Adrenal gland (tissue), 12 donors: ENCODE results near the gene SYT1. TPM values are rescaled to one million over a fixed set of nuclear protein-coding genes. Genes with fewer than 3 reads are reported as not detected.

Experiments
- DNase-seq, 7 donors: peaks; one replicate each; pipeline ENCODE4 v3.0.0-alpha.2; 2019 to 2020
- H3K27ac ChIP-seq, 5 donors: fragments of 200-600 bp; sonication (generic) in 4 of 5; 1 replicate in 3 of 5; 2 replicates in 2 of 5; pipeline versions ENCODE4 v1.5.1 to v1.8.0; 2016 to 2020; ENCODE audit warnings: mild to moderate bottlenecking in 1 of 5
- H3K27me3 ChIP-seq: fragments of 200-600 bp; 2 replicates; pipeline ENCODE4 v1.8.0; 2021
- H3K36me3 ChIP-seq, 2 donors: fragments of 200-600 bp; replicated peaks in 1 of 2; 1 replicate in 1 of 2; 2 replicates in 1 of 2; pipeline versions ENCODE4 v1.5.1 to v1.8.0; 2018 to 2022
- H3K4me1 ChIP-seq, 2 donors: fragments of 200-600 bp; replicated peaks in 1 of 2; 1 replicate in 1 of 2; 2 replicates in 1 of 2; pipeline versions ENCODE4 v1.5.1 to v1.8.0; 2018 to 2021
- H3K4me3 ChIP-seq, 4 donors: fragments of 200-600 bp; sonication (generic) in 3 of 4; one replicate each; pipeline ENCODE4 v1.5.1; 2016 to 2018
- H3K9me3 ChIP-seq, 3 donors: fragments of 200-600 bp; sonication (generic) in 1 of 3; replicated peaks in 1 of 3; 1 replicate in 2 of 3; 2 replicates in 1 of 3; pipeline versions ENCODE4 v1.5.1 to v1.8.0; 2016 to 2021
- CTCF ChIP-seq, 6 experiments: fragments of 450-650 bp in 4 of 6; fragments of 200-600 bp in 2 of 6; sonication (generic) in 1 of 6; IDR thresholded peaks; 1 replicate in 5 of 6; 2 replicates in 1 of 6; pipeline versions ENCODE4 v1.5.1 to v1.8.0; 2016 to 2021; ENCODE audit warnings: antibody characterized with exemption in 6 of 6, mild to moderate bottlenecking in 2 of 6, moderate library complexity in 1 of 6
- POLR2A ChIP-seq, 2 donors: fragments of 450-650 bp; IDR thresholded peaks; one replicate each; pipeline ENCODE4 v1.6.1; 2017; ENCODE audit warnings: antibody characterized with exemption in 2 of 2, mild to moderate bottlenecking in 2 of 2, moderate library complexity in 1 of 2
- WGBS, 4 donors: extraction: QIAGEN DNeasy Blood & Tissue Kit in 2 of 4; methylation state at CpG; one replicate each; pipeline versions ENCODE4 v1.1.5 to v1.1.7; 2013 to 2017; 5-methylcytosine and 5-hydroxymethylcytosine counted together
- intact Hi-C, 2 donors: fragments of 100-400 bp; cut with DNase I; formaldehyde crosslinking; loops; one replicate each; pipeline versions ENCODE4 v1.14.1 to v1.15.0; 2022 to 2023
- polyA plus RNA-seq, 3 donors: library from polyadenylated mRNA; stranded (reverse); fragments of 200-250 nt in 2 of 3; fragments of 350-450 nt in 1 of 3; fragmentation: Illumina TruSeq in 1 of 3; extraction: RNeasy Lipid Tissue Mini Kit (QIAGEN cat#74804) in 1 of 3; gene quantifications; one replicate each; pipeline ENCODE4 v1.2.3, GENCODE V29; 2013 to 2014
- total RNA-seq, 9 donors: library from RNA; depleted of rRNA in 4 of 9; stranded (reverse); fragments of >200 nt in 4 of 9; fragments of 120-200 nt in 1 of 9; fragmentation: NEBNext Ultra II Directional in 1 of 9; extraction: Animal tissue kit (Norgen Biotek cat#: 25700) in 1 of 9; gene quantifications; one replicate each; pipeline versions ENCODE4 v1.1.0 to v1.2.4, GENCODE V29; 2013 to 2023
- donor health status: healthy with polysubstance abuse.
- donor health status: Bipolar disorder and iron deficiency.
- donor health status: DM: yes; HTN: yes; CAD: no.
- donor health status: DM: no; HTN: no; CAD: no.
- donor health status: DM: no; HTN: no; CAD: no.
- donor health status: DM: yes; HTN: yes; CAD: no.

SYT1 gene
- total and polyA plus RNA-seq, 12 donors, result 0.42 to 22.3 (median 4.6) TPM

- H3K9me3 ChIP-seq, result no peaks in the 10 kb centered on the region
- no peak overlapping the region for H3K27ac ChIP-seq
Observed at GRCh38 chr12:79324571-79324970, 460.0 kb downstream of the SYT1 start.

GRCh38 chr12:79326222-79326621, 461.6 kb downstream of the SYT1 start:
- H3K4me1 ChIP-seq, result no peaks in the 10 kb centered on the region
- no peak for DNase-seq
- H3K4me3 ChIP-seq, result no peak overlapping the region
- WGBS, 4 donors, result 66 to 79% (median 70%) methylated on average over 2 of the region's 2 CpGs
- no peaks in the 10 kb centered on the region for H3K36me3 ChIP-seq
- no peaks in the 10 kb centered on the region for H3K27me3 ChIP-seq
- H3K9me3 ChIP-seq, result no peaks in the 10 kb centered on the region
- no peak overlapping the region for H3K27ac ChIP-seq
- TF ChIP-seq CTCF (IDR thresholded peaks at IDR 0.05), result no peak
- TF ChIP-seq POLR2A (IDR thresholded peaks at IDR 0.05), result no peak
- intact Hi-C loops, result no loop called here

More at GRCh38 chr12:79324571-79324970, 460.0 kb downstream of the SYT1 start:
- no peaks in the 10 kb centered on the region for H3K36me3 ChIP-seq
- no peak for DNase-seq
- no peaks in the 10 kb centered on the region for H3K4me1 ChIP-seq
- WGBS, 4 donors, result 59 to 87% (median 74%) methylated on average over 3 of the region's 3 CpGs
- H3K27me3 ChIP-seq, result no peaks in the 10 kb centered on the region
- intact Hi-C loops, result no loop called here
- TF ChIP-seq CTCF (IDR thresholded peaks at IDR 0.05) (no peak), POLR2A (IDR thresholded peaks at IDR 0.05) (no peak)
- H3K4me3 ChIP-seq, result no peak overlapping the region

- H3K9me3 ChIP-seq, result no peaks in the 10 kb centered on the region
- intact Hi-C loops, result no loop called here
- H3K4me3 ChIP-seq, result no peak overlapping the region
- H3K36me3 ChIP-seq, result no peaks in the 10 kb centered on the region
- H3K27me3 ChIP-seq, result no peaks in the 10 kb centered on the region
- no peak for DNase-seq
- no peak overlapping the region for H3K27ac ChIP-seq
- H3K4me1 ChIP-seq, result no peaks in the 10 kb centered on the region
- WGBS, 4 donors, result 67 to 86% (median 82%) methylated on average over 2 of the region's 2 CpGs
- TF ChIP-seq CTCF (IDR thresholded peaks at IDR 0.05) (no peak), POLR2A (IDR thresholded peaks at IDR 0.05) (no peak)
Observed at GRCh38 chr12:79326663-79327062, 462.1 kb downstream of the SYT1 start.

GRCh38 chr12:79327465-79327864, 462.9 kb downstream of the SYT1 start:
- 77 to 88% (median 82%) methylated on average over 1 of the region's 1 CpG for WGBS, 4 donors
- DNase-seq, result no peak
- Histone ChIP-seq H3K27ac (no peak overlapping the region), H3K4me3 (no peak overlapping the region), H3K36me3 (no peaks in the 10 kb centered on the region), H3K9me3 (no peaks in the 10 kb centered on the region), H3K4me1 (no peaks in the 10 kb centered on the region), H3K27me3 (no peaks in the 10 kb centered on the region)
- intact Hi-C loops, result no loop called here
- TF ChIP-seq CTCF (IDR thresholded peaks at IDR 0.05), result no peak
- no peak for TF ChIP-seq POLR2A (IDR thresholded peaks at IDR 0.05)
